ENCODE data around the gene CYRIA. TPM values are rescaled to one million over a fixed set of nuclear protein-coding genes. Genes with fewer than 3 reads are reported as not detected.

CYRIA gene
- polyA plus RNA-seq, 1 donor (not counting 4 experiments of a cell fraction or from before 2014, with no cell fraction given) = 0.79 TPM

GRCh38 chr2:16638946-16639345, 26.7 kb downstream of the CYRIA start:
- FAIRE-seq = no peak
- dilution Hi-C loops (cut with MboI; ENCODE audit: extremely low pct_ligation_motif_present, low sequenced_read_pairs) = no loop called here
- no peaks in the 10 kb centered on the region for H3K27me3 ChIP-seq (ENCODE audit: control insufficient read depth, extremely low read depth, insufficient read depth, low read length)

GRCh38 chr2:16637304-16637703, 28.3 kb downstream of the CYRIA start:
- H3K36me3 ChIP-seq (ENCODE audit: control insufficient read depth in 2 of 2, extremely low read depth in 1 of 2, insufficient read depth in 2 of 2, low read length in 2 of 2) = no peaks in the 10 kb centered on the region
- dilution Hi-C loops (cut with MboI; ENCODE audit: extremely low pct_ligation_motif_present, low sequenced_read_pairs) = no loop called here
- H3K9me3 ChIP-seq (ENCODE audit: control insufficient read depth, low read depth, low read length) = no peaks in the 10 kb centered on the region
- no peak overlapping the region for H3K4me2 ChIP-seq (ENCODE audit: control insufficient read depth, extremely low read depth, insufficient read depth, low read depth, low read length)
- DNase-seq (ENCODE audit: low read depth, low spot score) (no peak), FAIRE-seq (no peak)
- H4K20me1 ChIP-seq (ENCODE audit: control insufficient read depth, extremely low read depth, insufficient read depth, low read length) = no peaks in the 10 kb centered on the region
- H3K9me1 ChIP-seq (ENCODE audit: control insufficient read depth, extremely low read depth, insufficient read depth, low read length) = no peaks in the 10 kb centered on the region
- H2AFZ ChIP-seq (ENCODE audit: control insufficient read depth, low read length) = no peak overlapping the region
- no peaks in the 10 kb centered on the region for H3K27me3 ChIP-seq (ENCODE audit: control insufficient read depth, extremely low read depth, insufficient read depth, low read length)
- no peak overlapping the region for H3K4me3 ChIP-seq (ENCODE audit: control insufficient read depth in 2 of 3, extremely low read depth in 1 of 3, insufficient read depth in 2 of 3, low read depth in 1 of 3, low read length in 3 of 3)
- no peak overlapping the region for H3K27ac ChIP-seq (ENCODE audit: control insufficient read depth, insufficient read depth, low read length)
- H3K4me1 ChIP-seq (ENCODE audit: control insufficient read depth, extremely low read depth, insufficient read depth, low read length) = no peaks in the 10 kb centered on the region
- H3K79me2 ChIP-seq (ENCODE audit: control insufficient read depth, insufficient read depth, low read length) = no peaks in the 10 kb centered on the region
- H3K9ac ChIP-seq (ENCODE audit: control insufficient read depth, extremely low read depth, insufficient read depth, low read length) = no peak overlapping the region
- no peak for TF ChIP-seq CTCF (optimal IDR thresholded peaks at IDR 0.05 in 1 of 3, IDR thresholded peaks at IDR 0.05 in 1 of 3, conservative IDR thresholded peaks at IDR 0.05 in 1 of 3; ENCODE audit: extremely low read depth in 1 of 3, insufficient read depth in 2 of 3, low read length in 3 of 3)
- no peak for TF ChIP-seq EZH2 (IDR thresholded peaks at IDR 0.05; ENCODE audit: low read length)

More at GRCh38 chr2:16638946-16639345, 26.7 kb downstream of the CYRIA start:
- Histone ChIP-seq H2AFZ (ENCODE audit: control insufficient read depth, low read length) (no peak overlapping the region), H3K36me3 (ENCODE audit: control insufficient read depth in 2 of 2, extremely low read depth in 1 of 2, insufficient read depth in 2 of 2, low read length in 2 of 2) (no peaks in the 10 kb centered on the region), H3K9ac (ENCODE audit: control insufficient read depth, extremely low read depth, insufficient read depth, low read length) (no peak overlapping the region), H3K4me3 (ENCODE audit: control insufficient read depth in 2 of 3, extremely low read depth in 1 of 3, insufficient read depth in 2 of 3, low read depth in 1 of 3, low read length in 3 of 3) (no peak overlapping the region), H3K9me1 (ENCODE audit: control insufficient read depth, extremely low read depth, insufficient read depth, low read length) (no peaks in the 10 kb centered on the region), H3K27ac (ENCODE audit: control insufficient read depth, insufficient read depth, low read length) (no peak overlapping the region), H3K4me2 (ENCODE audit: control insufficient read depth, extremely low read depth, insufficient read depth, low read depth, low read length) (no peak overlapping the region), H3K9me3 (ENCODE audit: control insufficient read depth, low read depth, low read length) (no peaks in the 10 kb centered on the region), H3K4me1 (ENCODE audit: control insufficient read depth, extremely low read depth, insufficient read depth, low read length) (no peaks in the 10 kb centered on the region), H3K79me2 (ENCODE audit: control insufficient read depth, insufficient read depth, low read length) (no peaks in the 10 kb centered on the region), H4K20me1 (ENCODE audit: control insufficient read depth, extremely low read depth, insufficient read depth, low read length) (no peaks in the 10 kb centered on the region)
- TF ChIP-seq EZH2 (IDR thresholded peaks at IDR 0.05; ENCODE audit: low read length) (no peak), CTCF (optimal IDR thresholded peaks at IDR 0.05 in 1 of 3, IDR thresholded peaks at IDR 0.05 in 1 of 3, conservative IDR thresholded peaks at IDR 0.05 in 1 of 3; ENCODE audit: extremely low read depth in 1 of 3, insufficient read depth in 2 of 3, low read length in 3 of 3) (no peak)
- no peak for DNase-seq (ENCODE audit: low read depth, low spot score)
